Epithelial cell of umbilical artery (primary cell): ENCODE measurements around the gene LRRC72. TPM values are rescaled to one million over a fixed set of nuclear protein-coding genes. Genes with fewer than 3 reads are reported as not detected.

Source experiments
- total RNA-seq: library from RNA; depleted of rRNA; stranded (reverse); fragments of >200 nt; gene quantifications from 2 replicates; pipeline ENCODE4 v1.2.3, GENCODE V29; 2014

Gene LRRC72
- not detected in 2 replicates for total RNA-seq

DNA sequence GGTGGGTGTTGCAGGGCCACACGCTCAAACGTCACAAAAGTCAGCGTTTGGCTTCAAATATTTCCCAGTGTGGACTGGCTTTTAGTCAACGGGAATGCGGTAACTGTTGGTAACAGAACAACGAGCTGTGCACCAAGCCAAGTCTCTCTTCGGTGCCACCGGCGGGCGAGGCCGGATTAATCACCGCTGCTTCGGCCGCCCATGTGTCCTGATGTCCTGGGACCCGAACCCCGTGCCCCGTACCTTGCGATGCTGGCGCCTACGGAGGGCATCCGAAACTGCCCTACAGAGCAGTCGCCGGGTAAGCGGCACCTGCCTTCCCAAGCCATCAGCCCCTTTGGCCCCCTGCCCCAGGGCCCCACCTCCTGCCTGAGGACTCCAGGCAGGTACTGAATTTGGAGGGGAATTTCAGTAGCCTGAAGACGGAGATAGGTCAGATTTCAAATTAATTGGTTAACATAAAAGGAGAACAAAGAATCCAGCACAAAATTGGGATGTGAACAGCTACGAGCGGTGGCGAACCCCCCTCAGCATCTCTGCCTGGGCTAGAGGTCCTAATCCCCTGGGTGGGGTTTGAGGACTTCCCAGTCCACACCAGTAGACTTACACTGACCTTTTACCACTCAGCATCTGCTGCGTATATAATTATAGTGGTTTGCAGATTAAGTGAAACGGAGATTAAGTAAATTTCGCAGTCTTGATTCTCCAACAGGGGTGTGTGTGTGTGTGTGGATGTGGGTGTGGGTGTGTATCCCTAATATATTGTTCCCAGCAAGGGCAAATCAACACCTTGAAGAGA is at the start of gene LRRC72:
LRRC72 (plus strand) TSS at position 84 of the 799 bp plus-strand sequence; CDS start at position 212, 128 bp downstream.

Other genes starting within 250 kb of the LRRC72 start
- gene CRPPA, start 105.3 kb upstream of the LRRC72 start, total RNA-seq = 1.3 and 1.7 TPM in 2 replicates
- not detected in 2 replicates for gene SOSTDC1, start 61.1 kb upstream of the LRRC72 start, total RNA-seq
- gene ANKMY2, start 118.9 kb downstream of the LRRC72 start, total RNA-seq = 10.4 and 16.0 TPM in 2 replicates
- gene BZW2, start 119.4 kb downstream of the LRRC72 start, total RNA-seq = 100 and 119 TPM in 2 replicates
- gene TSPAN13, start 226.9 kb downstream of the LRRC72 start, total RNA-seq = 13.1 and 32.5 TPM in 2 replicates